Measurements from ENCODE around the gene PKM.
A peak's percentile ranks its signal among the peaks of the same experiment; 100 is the strongest.

Gene PKM

GRCh38 chr15:72155635-72156616 lies 75.1 kb downstream of the PKM start:
- H3K27ac ChIP-seq = no peak overlapping the region
- DNase-seq = peak; percentile 85
- no peaks in the 10 kb centered on the region for H3K36me3 ChIP-seq
- H3K4me3 ChIP-seq (ENCODE audit: low read depth, low read length) = peak overlapping the region; percentile 55
- peak; percentile 93 for TF ChIP-seq CTCF (IDR thresholded peaks at IDR 0.05; ENCODE audit: low read depth, low read length)
- H3K9me3 ChIP-seq (ENCODE audit: severe bottlenecking) = no peaks in the 10 kb centered on the region
- H3K27me3 ChIP-seq (ENCODE audit: insufficient read depth, low read depth, severe bottlenecking) = no peaks in the 10 kb centered on the region

- no peak for DNase-seq
- Histone ChIP-seq H3K27ac (no peak overlapping the region), H3K9me3 (ENCODE audit: severe bottlenecking) (no peaks in the 10 kb centered on the region), H3K27me3 (ENCODE audit: insufficient read depth, low read depth, severe bottlenecking) (no peaks in the 10 kb centered on the region), H3K36me3 (no peaks in the 10 kb centered on the region), H3K4me3 (ENCODE audit: low read depth, low read length) (peak overlapping the region; percentile 55)
- no peak for TF ChIP-seq CTCF (IDR thresholded peaks at IDR 0.05; ENCODE audit: low read depth, low read length)
Observed at GRCh38 chr15:72155003-72155621, 75.9 kb downstream of the PKM start.

GRCh38 chr15:72154316-72154715 lies 76.7 kb downstream of the PKM start:
- Histone ChIP-seq H3K27ac (no peak overlapping the region), H3K36me3 (no peaks in the 10 kb centered on the region), H3K27me3 (ENCODE audit: insufficient read depth, low read depth, severe bottlenecking) (no peaks in the 10 kb centered on the region), H3K4me3 (ENCODE audit: low read depth, low read length) (no peak overlapping the region), H3K9me3 (ENCODE audit: severe bottlenecking) (no peaks in the 10 kb centered on the region)
- DNase-seq = no peak
- no peak for TF ChIP-seq CTCF (IDR thresholded peaks at IDR 0.05; ENCODE audit: low read depth, low read length)

- DNase-seq = no peak
- Histone ChIP-seq H3K4me3 (ENCODE audit: low read depth, low read length) (no peak overlapping the region), H3K36me3 (no peaks in the 10 kb centered on the region), H3K27ac (no peak overlapping the region), H3K27me3 (ENCODE audit: insufficient read depth, low read depth, severe bottlenecking) (no peaks in the 10 kb centered on the region), H3K9me3 (ENCODE audit: severe bottlenecking) (no peaks in the 10 kb centered on the region)
- TF ChIP-seq CTCF (IDR thresholded peaks at IDR 0.05; ENCODE audit: low read depth, low read length) = no peak
Observed at GRCh38 chr15:72153269-72154000, 77.6 kb downstream of the PKM start.
